GM21360 (cell line): ENCODE results near the gene OIP5.
A peak's percentile ranks its signal among the peaks of the same experiment; 100 is the strongest.
"Not testable (repeated sequence)": the region's sequence is repeated elsewhere in the genome, so short reads cannot be mapped to it uniquely, and the experiment has no call there.

Experiments used
- ATAC-seq: cut with Tn5 transposase; IDR thresholded peaks from one replicate; pipeline ENCODE4 v1.9.1; 2021; ENCODE audit warnings: mild to moderate bottlenecking, moderate library complexity; ENCODE audit not compliant: unreplicated experiment

OIP5 gene

DNA sequence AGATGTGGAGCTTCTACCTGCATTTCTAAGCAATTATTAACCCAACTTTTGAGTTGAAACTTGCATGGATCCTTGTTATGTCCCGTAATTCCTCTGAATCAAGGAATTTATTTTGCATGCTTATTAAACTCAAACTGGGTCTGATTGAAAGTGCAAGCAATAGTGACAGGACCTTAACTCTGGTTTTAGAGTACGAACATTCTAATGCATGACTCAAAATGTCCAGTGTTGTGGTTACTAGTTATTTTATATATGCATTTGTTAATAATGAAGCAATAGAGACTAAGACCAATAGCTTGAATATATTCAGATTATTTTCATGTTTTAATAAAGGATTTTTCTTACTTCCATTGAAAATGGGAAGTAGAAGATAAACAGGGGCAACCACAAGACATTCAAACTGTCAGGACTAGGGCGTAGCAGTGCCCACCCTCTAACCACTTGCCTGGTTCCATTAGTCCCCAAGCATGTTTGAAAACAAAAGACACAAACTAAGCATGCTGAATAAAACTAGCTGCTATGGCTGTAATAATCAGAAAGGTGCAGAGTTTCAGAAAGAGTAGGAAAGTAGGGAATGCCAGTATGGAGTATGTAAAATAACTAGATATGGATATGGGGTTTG lies 28.1 kb downstream of the OIP5 start:
- no peak for ATAC-seq

DNA sequence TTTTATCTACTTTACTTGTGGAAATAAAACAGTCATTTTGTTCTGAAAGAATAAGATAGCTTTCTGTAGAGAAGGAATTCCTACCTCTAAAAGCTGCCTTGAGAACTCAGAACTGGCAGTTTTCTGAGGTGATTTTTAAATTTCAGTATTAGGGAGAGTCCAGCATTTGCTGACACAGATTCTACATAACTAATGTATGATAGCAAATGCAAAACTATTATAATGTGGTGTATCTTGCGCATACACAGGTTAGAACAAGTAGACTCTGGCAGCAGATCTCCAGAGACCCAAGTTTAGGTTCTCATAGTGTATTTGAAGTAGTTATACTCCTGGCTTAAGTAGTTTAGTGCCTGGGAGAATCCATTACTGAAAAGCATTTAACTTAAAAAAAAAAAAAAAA lies 30.8 kb downstream of the OIP5 start:
- no peak for ATAC-seq

DNA sequence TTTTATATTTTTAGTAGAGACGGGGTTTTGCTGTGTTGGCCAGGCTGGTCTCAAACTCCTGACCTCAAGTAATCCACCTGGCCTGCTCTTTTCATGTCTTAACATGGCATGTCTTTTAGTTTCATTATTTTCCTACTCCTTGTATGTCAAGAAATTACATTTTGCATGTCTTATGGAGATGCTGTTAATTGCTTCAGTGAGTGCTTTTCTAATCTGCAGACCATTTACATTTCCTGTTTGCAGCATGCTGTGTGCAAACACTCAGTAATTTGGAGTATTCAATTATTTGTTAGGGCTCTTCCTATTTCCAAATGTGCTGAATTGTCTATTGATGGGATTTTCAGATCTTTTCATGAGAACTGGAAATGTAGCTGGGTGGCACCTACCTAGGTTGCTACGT lies 31.3 kb downstream of the OIP5 start:
- ATAC-seq = not testable (repeated sequence)

DNA sequence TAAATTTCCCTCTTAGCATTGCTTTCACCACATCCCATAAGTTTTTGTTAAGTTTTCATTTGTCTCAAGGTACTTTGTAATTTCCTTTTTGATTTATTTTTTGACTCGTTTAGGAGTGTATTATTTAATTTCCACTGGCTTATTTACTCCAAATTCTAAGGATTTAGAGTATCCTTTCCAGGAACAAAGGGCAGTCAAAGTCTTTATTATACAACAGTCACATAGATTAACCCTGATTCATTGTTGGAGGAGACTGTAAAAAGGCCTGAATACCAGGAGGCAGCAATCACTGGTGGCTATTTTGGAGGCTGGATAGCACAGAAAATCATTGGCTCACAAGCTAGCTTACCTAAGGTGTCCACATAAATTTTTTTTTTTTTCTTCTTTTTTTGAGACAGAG lies 39.9 kb downstream of the OIP5 start:
- ATAC-seq = no peak

DNA sequence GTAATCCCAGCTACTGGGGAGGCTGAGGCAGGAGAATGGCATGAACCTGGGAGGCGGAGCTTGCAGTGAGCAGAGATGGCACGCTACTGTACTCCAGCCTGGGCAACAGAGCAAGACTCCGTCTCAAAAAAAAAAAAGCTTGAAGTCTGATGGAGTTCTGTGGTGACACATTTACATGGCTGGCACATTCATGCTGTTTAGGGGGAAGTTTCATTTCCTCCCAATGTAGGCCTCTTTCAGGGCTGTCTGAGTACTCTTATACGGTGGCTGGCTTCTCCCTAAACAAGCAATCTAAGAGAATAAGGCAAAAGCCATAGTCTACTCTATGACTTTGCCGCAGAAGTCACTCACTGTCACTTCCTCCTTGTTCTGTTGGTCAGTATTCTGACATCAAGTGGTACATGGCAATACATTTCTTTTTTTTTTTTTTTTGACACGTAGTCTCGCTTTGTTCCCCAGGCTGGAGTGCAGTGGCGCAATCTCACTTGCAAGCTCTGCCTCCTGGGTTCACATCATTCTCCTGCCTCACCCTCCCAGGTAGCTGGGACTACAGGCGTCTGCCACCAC lies 41.2 kb downstream of the OIP5 start:
- peak; percentile 46 for ATAC-seq

DNA sequence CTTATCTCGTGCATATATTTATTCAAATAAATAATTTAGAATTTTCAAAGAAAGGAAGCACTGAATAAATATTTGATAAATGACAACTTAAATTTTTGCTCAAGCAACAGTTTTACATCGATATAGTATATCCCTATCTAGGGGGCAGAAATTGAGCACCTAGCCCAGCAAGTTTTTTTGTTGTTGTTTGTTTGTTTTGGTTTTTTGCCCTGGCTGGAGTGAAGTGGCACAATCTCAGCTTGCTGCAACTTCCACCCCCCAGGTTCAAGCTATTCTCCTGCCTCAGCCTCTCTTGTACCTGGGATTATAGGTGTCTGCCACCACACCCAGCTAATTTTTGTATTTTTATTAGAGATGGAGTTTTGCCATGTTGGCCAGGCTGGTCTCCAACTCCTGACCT lies 42.4 kb downstream of the OIP5 start:
- ATAC-seq = no peak

DNA sequence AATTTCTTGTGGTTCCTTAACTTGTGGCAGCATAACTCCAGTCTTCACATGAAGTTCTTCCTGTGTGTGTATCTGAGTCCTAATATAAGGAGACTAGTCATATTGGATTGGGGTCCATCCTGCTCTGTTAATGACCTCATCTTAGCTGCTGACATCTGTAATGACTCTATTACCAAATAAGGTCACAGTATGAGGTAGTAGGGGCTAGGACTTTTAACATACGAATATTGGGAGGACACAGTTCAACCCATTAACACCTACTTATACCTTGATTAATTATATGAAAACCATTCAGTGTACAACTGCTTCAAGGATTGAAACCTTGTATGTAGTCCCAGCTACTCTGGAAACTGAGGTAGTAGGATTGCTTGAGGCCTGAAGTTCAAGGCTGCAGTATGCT lies 43.9 kb downstream of the OIP5 start:
- ATAC-seq = no peak

DNA sequence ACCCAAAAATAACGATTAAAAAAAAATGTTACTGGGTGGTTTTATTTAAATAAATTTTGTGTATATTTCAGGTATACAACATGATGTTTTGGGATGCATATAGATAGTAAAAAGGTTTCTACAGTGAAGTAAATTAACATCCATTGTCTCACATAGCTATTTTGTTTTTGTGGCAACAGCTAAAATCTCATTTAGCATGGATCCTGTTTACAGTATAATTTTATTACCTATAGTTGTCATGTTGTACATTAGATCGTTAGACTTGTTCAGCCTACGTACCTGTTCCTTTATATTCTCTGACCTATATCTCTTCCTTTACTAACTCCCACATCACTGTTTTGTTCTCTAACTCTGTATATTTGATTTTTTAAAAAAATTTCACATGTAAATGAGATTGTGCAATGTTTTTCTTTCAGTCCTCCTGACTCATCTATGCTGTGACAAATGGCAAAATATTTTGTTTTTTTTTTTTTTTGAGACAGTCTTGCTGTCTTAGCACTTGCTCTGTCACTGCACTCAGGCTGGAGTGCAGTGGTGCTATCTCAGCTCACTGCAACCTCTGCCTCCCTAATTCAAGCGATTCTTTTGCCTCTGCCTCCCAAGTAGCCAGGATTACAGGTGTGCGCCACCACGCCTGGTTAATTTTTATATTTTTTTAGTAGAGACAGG lies 45.6 kb downstream of the OIP5 start:
- ATAC-seq = no peak

DNA sequence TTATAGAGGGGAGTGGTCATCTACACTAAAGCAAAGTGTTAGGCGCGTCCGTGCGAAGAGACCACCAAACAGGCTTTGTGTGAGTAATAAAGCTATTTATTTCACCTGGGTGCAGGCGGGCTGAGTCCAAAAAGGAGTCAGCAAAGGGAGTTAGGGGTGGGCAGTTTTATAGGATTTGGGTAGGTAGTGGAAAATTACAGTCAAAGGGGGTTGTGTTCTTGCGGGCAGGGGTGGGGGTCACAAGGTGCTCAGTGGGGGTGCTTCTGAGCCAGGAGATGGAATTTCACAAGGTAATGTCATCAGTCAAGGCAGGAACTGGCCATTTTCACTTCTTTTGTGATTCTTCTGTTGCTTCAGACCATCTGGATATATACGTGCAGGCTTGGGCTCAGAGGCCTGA lies 47.1 kb downstream of the OIP5 start:
- no peak for ATAC-seq

DNA sequence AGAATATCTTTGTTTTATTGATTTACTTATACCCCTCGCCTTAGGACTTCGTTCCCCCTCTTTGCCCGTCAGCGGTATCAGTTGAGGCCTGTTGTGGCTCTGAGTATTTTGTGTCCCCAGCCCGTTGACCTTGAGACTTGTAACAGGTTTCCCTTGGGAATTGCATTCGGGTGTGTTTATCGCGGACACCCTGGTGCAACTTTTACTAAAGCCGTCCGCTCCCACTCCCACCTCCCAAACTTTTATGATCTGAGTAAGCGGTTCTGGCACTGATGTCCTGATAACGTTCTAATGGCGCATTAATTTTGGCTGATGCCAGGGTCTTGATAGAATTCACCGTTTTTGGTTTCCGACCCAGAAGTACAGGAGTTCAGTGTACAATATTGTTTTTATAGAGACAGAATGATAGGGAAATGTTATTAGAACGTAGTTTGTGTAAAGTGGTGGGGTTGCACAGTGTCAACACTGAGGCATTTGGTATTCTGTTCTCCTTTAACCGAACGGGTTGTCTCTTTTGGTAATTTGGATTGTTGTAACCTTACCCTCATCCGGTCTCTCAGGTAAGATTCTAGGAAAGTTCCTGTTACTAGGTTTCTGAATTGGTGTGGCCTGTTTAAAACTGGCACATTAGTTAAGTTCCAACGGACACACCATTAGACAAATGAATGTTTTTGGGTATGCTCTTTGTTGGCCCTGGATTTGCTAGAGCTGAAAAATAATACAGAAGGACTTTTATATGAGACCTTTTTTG lies 47.8 kb downstream of the OIP5 start:
- peak; percentile 10 for ATAC-seq

DNA sequence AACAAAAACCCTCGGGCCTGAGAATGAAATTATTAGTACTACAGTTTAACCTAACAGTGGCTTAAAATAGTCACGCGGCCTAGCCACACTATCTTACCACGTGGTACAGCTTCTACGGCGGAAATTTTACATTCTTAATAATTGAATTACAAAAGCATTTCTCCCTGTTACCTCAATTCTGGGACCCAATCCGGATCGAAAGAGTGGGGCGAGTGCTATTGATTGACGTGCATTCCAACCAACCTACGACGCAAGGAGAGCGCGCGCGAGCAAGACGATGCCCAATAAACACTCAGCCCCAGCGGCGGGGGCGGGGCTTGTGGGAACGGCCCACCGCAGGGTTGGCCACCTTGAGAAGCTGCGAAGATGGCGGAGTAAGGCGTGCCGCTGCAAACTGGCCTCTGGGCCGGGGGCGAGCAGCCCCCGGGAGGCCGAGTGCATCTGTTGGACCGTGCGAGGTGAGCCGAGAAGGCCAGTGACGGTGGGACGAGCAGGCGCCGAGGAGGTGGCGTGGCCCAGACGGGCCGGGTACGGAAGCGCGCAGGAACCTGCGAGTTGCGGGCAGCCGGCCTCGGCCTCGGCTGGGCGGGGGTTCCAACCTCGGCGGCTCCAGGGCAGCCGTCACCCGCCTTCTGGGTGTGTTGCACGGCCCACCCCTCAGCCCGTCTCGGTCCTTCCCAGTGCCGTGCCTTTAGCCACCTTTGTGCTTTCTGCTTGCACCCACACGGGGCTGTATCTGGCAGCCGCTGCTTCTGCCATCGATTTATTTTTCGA lies 48.6 kb downstream of the OIP5 start:
- ATAC-seq = peak; percentile 94

DNA sequence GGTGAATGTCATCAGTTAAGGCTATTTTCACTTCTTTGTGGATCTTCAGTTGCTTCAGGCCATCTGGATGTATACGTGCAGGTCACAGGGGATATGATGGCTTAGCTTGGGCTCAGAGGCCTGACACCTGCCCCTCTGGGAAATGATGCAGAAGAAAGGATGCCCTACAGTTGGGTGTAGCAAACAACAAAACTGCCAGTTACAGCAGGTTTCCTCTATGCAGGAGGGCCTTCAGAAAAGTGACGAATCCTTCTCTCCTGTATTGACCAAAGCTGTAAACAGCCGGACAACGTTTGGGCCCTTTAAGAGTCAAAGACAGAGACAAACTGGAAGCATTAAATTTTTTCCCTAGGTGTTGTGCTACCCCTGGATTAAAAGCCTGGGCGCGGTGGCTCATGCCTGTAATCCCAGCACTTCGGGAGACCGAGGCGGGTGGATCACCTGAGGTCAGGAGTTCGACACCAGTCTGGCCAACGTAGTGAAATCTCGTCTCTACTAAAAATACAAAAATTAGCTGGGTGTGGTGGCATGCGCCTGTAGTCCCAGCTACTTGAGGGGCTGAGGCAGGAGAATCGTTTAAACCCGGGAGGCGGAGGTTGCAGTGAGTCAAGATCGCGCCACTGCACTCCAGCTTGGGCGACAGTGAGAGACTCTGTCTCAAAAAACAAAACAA lies 49.3 kb downstream of the OIP5 start:
- not testable (repeated sequence) for ATAC-seq

DNA sequence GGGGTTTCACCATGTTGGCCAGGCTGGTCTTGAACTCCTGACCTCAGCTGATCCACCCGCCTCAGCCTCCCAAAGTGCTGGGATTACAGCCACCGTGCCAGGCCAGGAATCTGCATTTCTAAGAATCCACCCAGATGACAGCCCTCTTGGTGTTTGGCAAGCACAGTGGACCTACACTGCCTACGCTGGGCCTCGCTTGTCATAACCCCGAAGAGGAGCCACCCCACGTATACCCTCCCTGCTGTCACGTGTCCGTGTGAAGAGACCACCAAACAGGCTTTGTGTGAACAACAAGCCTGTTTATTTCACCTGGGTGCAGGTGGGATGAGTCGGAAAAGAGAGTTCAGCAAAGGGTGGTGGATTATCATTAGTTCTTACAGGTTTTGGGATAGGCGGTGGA lies 50.0 kb downstream of the OIP5 start:
- not testable (repeated sequence) for ATAC-seq

DNA sequence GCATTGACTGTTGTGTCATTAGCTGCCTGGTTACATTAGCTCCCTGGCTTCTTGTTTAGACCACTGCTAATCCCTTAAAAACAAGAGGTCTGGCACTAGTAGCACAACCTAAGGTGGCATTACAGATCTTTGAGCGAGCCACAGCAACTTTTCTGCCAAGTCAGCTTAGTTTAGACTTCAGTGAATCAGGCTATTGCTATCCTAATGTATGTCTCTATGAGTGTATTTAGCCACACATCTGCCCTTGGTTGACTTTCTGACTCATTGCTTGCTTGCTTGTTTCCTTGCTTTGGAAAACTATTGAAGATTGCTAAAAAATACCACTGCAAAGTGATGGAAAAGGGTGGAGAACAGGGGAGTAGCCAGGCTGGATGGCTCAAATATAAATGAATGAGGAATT lies 51.2 kb downstream of the OIP5 start:
- no peak for ATAC-seq

DNA sequence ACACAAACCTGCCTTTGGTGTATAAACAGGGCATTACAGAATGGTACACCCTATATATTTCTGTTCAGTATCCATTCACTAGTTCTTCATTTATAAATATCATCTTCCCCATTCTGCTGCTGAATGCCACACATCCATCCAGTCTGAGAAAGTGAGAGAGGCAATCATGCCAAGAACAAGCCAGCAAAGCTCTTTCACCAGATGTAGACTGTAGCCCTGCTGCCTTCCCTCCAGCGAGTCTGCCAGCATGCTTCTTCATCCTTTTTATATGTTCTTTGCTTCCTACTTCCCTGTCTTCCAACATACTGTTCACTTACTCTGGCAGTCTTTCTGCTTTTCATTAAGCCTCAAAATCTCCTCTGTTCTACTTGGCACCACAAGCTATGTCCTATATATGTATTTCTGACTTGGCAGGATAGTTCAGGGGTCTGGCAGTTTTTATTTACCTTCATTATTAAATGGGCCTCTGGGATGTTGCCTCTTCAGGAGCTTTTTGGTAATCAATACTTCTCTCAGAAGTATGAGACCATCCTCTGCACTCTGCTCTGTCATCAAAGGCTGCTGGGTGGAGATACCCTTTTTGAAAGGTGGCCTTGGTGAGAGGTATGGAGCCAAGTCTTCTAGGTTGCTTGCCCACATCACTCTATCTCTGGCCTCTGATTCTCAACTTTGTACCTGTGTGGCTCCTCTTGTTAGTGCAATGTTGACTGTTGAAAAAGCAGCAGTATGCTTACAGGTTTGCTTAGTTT lies 52.7 kb downstream of the OIP5 start:
- no peak for ATAC-seq

DNA sequence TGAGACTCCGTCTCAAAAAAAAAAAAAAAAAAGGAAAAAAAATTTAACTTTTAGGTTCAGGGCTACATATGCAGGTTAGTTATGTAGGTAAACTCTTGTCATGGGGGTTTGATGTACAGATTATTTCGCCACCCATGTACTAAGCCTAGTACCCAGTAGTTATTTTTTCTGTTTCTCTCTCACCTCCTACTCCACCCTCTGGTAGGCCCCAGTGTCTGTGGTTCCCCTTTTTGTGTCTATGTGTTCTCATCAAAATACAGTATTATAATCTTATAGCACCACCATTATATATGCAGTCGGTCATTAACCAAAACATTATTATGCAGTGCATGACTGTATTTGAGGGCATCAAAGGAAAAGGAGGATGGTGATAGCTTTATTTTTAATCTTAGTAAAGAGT lies 54.1 kb downstream of the OIP5 start:
- no peak for ATAC-seq

DNA sequence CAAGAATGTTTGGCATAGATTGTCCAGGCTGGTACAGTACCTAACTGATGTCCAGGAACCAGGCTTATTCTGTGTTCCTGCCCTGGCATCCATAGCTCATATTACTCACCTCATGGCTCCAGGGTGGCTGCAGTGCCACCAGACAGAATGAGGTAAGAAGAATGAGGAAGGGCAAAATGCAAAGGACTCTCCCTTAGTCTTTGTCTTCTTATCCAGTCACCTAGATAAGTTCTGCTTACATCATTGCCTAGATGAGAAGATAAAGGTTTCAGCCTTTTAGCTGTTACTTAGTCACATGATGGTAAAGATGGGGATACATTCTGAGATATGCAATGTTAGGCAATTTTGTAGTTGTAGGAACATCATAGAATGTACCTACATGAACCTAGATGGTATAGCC lies 55.6 kb downstream of the OIP5 start:
- no peak for ATAC-seq

DNA sequence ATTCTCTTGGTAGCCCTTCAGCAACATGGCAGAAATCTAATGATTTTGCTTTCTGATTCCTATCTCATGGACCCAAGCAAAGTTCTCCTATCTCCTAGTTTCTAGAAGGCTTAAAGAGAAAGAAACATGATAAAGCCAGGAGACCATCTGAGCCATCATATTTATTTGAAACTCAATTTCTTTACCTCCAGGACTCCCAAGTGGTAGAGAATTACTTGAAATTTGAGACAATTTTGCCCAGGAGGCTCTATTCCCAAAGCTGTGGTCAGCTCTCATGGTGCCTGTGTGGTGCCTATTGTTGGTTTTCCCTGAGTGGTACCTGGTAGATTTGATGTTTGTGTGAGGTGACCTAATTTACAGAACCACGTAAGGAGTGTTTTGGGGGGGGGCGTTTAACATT lies 62.5 kb downstream of the OIP5 start:
- no peak for ATAC-seq

DNA sequence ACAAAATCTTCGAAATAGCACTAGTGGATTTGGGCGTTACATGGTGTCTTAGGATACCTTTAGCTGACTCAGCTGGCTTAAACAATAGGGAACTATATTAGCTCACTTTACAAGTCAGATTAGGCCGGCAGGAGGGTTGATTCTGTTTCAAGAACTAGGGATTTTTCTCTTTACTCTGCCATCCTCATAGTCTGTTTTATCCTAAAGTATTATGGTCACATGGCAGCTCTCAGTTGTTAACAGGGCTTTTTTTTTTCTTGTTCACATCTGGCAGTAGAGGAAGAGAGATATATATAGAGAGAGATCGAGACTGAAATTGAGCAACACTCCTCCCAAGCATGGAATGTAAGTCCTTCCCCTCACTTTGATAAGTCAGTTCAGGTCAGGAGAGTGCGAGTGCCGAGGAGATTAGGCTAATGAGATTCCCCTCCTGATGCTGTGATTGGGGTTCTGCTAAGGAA lies 68.5 kb downstream of the OIP5 start:
- no peak for ATAC-seq

DNA sequence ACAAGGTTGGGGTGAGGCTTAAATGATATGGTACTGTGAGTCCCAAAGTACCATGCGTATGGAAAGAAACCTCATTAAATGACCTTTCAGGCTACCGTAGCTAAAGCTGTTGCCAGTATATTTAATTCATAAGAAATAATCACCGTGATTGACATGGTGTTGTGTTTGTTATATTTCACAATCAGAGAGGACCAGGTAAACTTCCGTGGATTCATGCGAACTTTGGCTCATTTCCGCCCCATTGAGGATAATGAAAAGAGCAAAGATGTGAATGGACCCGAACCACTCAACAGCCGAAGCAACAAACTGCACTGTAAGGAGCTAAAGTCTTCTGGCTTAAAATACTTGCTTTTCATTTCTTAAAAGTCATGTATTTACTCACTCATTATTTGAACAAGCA lies 69.8 kb downstream of the OIP5 start:
- no peak for ATAC-seq
